ENCODE measurements around the gene TFB1M. TPM values are rescaled to one million over a fixed set of nuclear protein-coding genes. Genes with fewer than 3 reads are reported as not detected.

The TFB1M gene
- polyA plus RNA-seq, 2 of the 4 experiments (the other 2 are of a cell fraction), result 9.8 to 19.5 TPM

- no peak for TF ChIP-seq RNF2 (IDR thresholded peaks at IDR 0.05; ENCODE audit: borderline replicate concordance, low read depth)
- TF ChIP-seq HOXA7 (CRISPR knock-in tag; IDR thresholded peaks at IDR 0.05), result no peak
- no peak; a peak in 1 of 4 replicates for TF ChIP-seq CEBPB (IDR thresholded peaks at IDR 0.05)
- no peak for TF ChIP-seq NFE2L2 (conservative IDR thresholded peaks at IDR 0.05; ENCODE audit: low read length)
- no peak for TF ChIP-seq HEYL (CRISPR knock-in tag; IDR thresholded peaks at IDR 0.05)
- TF ChIP-seq RCOR1 (IDR thresholded peaks at IDR 0.05; ENCODE audit: low read depth, low read length), result no peak
- TF ChIP-seq RFX5 (IDR thresholded peaks at IDR 0.05), result no peak
- TF ChIP-seq HOXB5 (CRISPR knock-in tag; IDR thresholded peaks at IDR 0.05), result no peak
- 0 out of 5 replicates have a peak, but pooled peaks of 1 of the 2 experiments have one; percentile 22 for TF ChIP-seq JUN (IDR thresholded peaks at IDR 0.05)
Observed at GRCh38 chr6:155223646-155224451, 90.4 kb downstream of the TFB1M start (continued).

- DNase-seq (ENCODE audit: low read depth in 1 of 2, low spot score in 1 of 2), result no peak
- no peak overlapping the region for H3K4me2 ChIP-seq
- ChIA-PET CTCF (no interaction called here), POLR2A (no interaction called here)
- no peaks in the 10 kb centered on the region for H3K9me3 ChIP-seq
- no peak overlapping the region for H3K27ac ChIP-seq
- 86% methylated on average over 4 of the region's 4 CpGs for WGBS (ENCODE audit: missing lambda C conversion rate)
- H3K4me1 ChIP-seq, result peaks cover 16% of the 10 kb centered on the region
- no peak for FAIRE-seq
- TF ChIP-seq MAZ (IDR thresholded peaks at IDR 0.05; ENCODE audit: borderline replicate concordance, low read depth, low read length), result no peak
- no peak for TF ChIP-seq BHLHE40 (IDR thresholded peaks at IDR 0.05; ENCODE audit: low read depth, low read length)
- no peak for TF ChIP-seq HOXB13 (CRISPR knock-in tag; IDR thresholded peaks at IDR 0.05; ENCODE audit: low read depth)
- ATAC-seq, result no peak
- H3K4me3 ChIP-seq, result no peak overlapping the region
Observed at GRCh38 chr6:155222506-155222905, 91.8 kb downstream of the TFB1M start.

- DNase-seq (ENCODE audit: low read depth in 1 of 2, low spot score in 1 of 2) (no peak), FAIRE-seq (no peak), ATAC-seq (no peak)
- peaks cover 16% of the 10 kb centered on the region for H3K4me1 ChIP-seq
- H3K9me3 ChIP-seq, result no peaks in the 10 kb centered on the region
- ChIA-PET CTCF (no interaction called here), POLR2A (no interaction called here)
- 76% methylated on average over 4 of the region's 4 CpGs for WGBS (ENCODE audit: missing lambda C conversion rate)
- no peak overlapping the region for H3K4me2 ChIP-seq
- TF ChIP-seq MYC (IDR thresholded peaks at IDR 0.05; ENCODE audit: borderline replicate concordance, low read length), result no peak
- TF ChIP-seq HEYL (CRISPR knock-in tag; IDR thresholded peaks at IDR 0.05), result no peak
- no peak for TF ChIP-seq EHMT2 (IDR thresholded peaks at IDR 0.05; ENCODE audit: low read depth)
- no peak for TF ChIP-seq POLR2AphosphoS2 (conservative IDR thresholded peaks at IDR 0.05; ENCODE audit: low read length)
- TF ChIP-seq KDM1A (IDR thresholded peaks at IDR 0.05; ENCODE audit: low read depth), result no peak
- TF ChIP-seq CBX8 (IDR thresholded peaks at IDR 0.05), result no peak
- no peak for TF ChIP-seq FOXS1 (CRISPR knock-in tag; IDR thresholded peaks at IDR 0.05)
- no peak for TF ChIP-seq EHF (CRISPR knock-in tag; IDR thresholded peaks at IDR 0.05)
- TF ChIP-seq USF2 (IDR thresholded peaks at IDR 0.05), result no peak
- no peak overlapping the region for H3K4me3 ChIP-seq
- H3K27ac ChIP-seq, result no peak overlapping the region
Observed at GRCh38 chr6:155221086-155221485, 93.2 kb downstream of the TFB1M start.

- Histone ChIP-seq H3K9me3 (no peaks in the 10 kb centered on the region), H3K4me3 (no peak overlapping the region), H3K4me2 (no peak overlapping the region), H3K27ac (no peak overlapping the region), H3K4me1 (peaks cover 16% of the 10 kb centered on the region)
- WGBS (ENCODE audit: missing lambda C conversion rate), result 92% methylated on average over 5 of the region's 5 CpGs
- no peak for TF ChIP-seq KDM1A (IDR thresholded peaks at IDR 0.05; ENCODE audit: low read depth)
- TF ChIP-seq BHLHE40 (IDR thresholded peaks at IDR 0.05; ENCODE audit: low read depth, low read length), result no peak
- TF ChIP-seq CHD2 (IDR thresholded peaks at IDR 0.05; ENCODE audit: low read length, partially characterized antibody), result no peak
- no peak for TF ChIP-seq GATA3 (IDR thresholded peaks at IDR 0.05; ENCODE audit: borderline replicate concordance)
- TF ChIP-seq HDAC2 (IDR thresholded peaks at IDR 0.05), result no peak
- ATAC-seq (no peak), DNase-seq (ENCODE audit: low read depth in 1 of 2, low spot score in 1 of 2) (no peak), FAIRE-seq (no peak)
- POLR2A ChIA-PET, result no interaction called here
- CTCF ChIA-PET, result interaction anchor here (0.6 kb wide), 1 partner anchor 544 kb away, joined by 6 read pairs; no protein-coding TSS in a partner anchor
Observed at GRCh38 chr6:155219858-155220301, 94.4 kb downstream of the TFB1M start.

Data from A549 (cell line).